Measurements from ENCODE around the gene PLS3.

Gene PLS3

DNA sequence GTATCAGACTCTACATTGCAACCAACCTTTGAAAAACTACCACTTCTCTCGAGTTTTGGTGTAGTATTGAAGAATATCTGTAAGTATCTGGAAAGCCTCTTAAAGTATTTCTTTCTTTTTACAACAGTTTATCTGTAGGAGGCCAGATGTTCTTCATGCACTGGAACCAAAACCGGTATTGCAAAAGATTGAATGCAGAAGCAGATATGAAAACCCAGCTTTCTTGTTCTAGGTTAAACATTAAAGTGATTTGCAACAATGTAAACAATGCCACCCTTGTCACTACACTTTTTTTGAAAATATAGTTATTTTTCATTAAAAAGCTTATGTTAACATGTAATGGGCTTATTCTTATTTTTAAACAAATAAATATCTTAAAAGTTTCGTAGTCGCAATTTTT lies 27.2 kb downstream of the PLS3 start:
- Histone ChIP-seq H2AFZ (ENCODE audit: low read depth, low read length, severe bottlenecking) (no peak overlapping the region), H3K4me2 (ENCODE audit: low read depth, low read length, poor library complexity, severe bottlenecking) (no peak overlapping the region), H4K20me1 (ENCODE audit: low read depth, low read length) (no peaks in the 10 kb centered on the region), H3K79me2 (ENCODE audit: insufficient read depth, low read length) (no peaks in the 10 kb centered on the region), H3K4me3 (ENCODE audit: insufficient read depth, low read length, poor library complexity, severe bottlenecking) (no peak overlapping the region), H3K36me3 (ENCODE audit: low read length) (no peaks in the 10 kb centered on the region), H3K9me3 (ENCODE audit: insufficient read depth, low read length) (no peaks in the 10 kb centered on the region), H3K27me3 (ENCODE audit: low read length) (no peaks in the 10 kb centered on the region), H3F3A (ENCODE audit: insufficient read depth) (no peaks in the 10 kb centered on the region), H3K27ac (ENCODE audit: low read depth, low read length) (no peak overlapping the region), H3K9me2 (replicated peaks; ENCODE audit: insufficient read depth, low read length) (no peaks in the 10 kb centered on the region), H3K9ac (ENCODE audit: low read length) (no peak overlapping the region)
- TF ChIP-seq, protein P1, sequence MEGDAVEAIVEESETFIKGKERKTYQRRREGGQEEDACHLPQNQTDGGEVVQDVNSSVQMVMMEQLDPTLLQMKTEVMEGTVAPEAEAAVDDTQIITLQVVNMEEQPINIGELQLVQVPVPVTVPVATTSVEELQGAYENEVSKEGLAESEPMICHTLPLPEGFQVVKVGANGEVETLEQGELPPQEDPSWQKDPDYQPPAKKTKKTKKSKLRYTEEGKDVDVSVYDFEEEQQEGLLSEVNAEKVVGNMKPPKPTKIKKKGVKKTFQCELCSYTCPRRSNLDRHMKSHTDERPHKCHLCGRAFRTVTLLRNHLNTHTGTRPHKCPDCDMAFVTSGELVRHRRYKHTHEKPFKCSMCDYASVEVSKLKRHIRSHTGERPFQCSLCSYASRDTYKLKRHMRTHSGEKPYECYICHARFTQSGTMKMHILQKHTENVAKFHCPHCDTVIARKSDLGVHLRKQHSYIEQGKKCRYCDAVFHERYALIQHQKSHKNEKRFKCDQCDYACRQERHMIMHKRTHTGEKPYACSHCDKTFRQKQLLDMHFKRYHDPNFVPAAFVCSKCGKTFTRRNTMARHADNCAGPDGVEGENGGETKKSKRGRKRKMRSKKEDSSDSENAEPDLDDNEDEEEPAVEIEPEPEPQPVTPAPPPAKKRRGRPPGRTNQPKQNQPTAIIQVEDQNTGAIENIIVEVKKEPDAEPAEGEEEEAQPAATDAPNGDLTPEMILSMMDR (IDR thresholded peaks at IDR 0.05; ENCODE audit: insufficient read depth, low read length, poor library complexity, severe bottlenecking): no peak
- TF ChIP-seq EZH2phosphoT487 (conservative IDR thresholded peaks at IDR 0.05; ENCODE audit: low read length): no peak

DNA sequence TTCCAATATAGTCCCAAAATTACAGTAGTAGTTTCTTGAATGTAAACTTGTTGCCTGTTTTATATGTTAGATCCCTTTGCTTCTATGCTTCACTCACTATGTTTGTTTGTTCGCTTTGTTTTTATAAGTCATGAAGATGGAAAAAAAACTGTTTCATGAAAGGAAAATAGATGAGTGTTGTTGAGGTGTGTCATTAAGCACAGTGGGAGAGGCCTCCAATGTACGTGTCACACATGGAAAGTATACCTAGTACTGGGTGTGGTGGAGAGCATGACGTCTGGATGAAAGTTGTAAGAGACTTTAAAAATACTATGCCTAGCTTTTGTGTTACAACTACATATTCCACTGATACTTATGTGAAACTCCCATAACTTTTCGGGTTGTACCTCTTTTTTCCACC lies 28.4 kb downstream of the PLS3 start:
- Histone ChIP-seq H3K79me2 (ENCODE audit: insufficient read depth, low read length) (no peaks in the 10 kb centered on the region), H2AFZ (ENCODE audit: low read depth, low read length, severe bottlenecking) (no peak overlapping the region), H3K9ac (ENCODE audit: low read length) (no peak overlapping the region), H3K9me2 (replicated peaks; ENCODE audit: insufficient read depth, low read length) (no peaks in the 10 kb centered on the region), H3K27ac (ENCODE audit: low read depth, low read length) (no peak overlapping the region), H3K9me3 (ENCODE audit: insufficient read depth, low read length) (no peaks in the 10 kb centered on the region), H3F3A (ENCODE audit: insufficient read depth) (no peaks in the 10 kb centered on the region), H3K4me3 (ENCODE audit: insufficient read depth, low read length, poor library complexity, severe bottlenecking) (no peak overlapping the region), H3K4me2 (ENCODE audit: low read depth, low read length, poor library complexity, severe bottlenecking) (no peak overlapping the region), H3K27me3 (ENCODE audit: low read length) (no peaks in the 10 kb centered on the region), H4K20me1 (ENCODE audit: low read depth, low read length) (no peaks in the 10 kb centered on the region), H3K36me3 (ENCODE audit: low read length) (no peaks in the 10 kb centered on the region)
- no peak for TF ChIP-seq EZH2phosphoT487 (conservative IDR thresholded peaks at IDR 0.05; ENCODE audit: low read length)
- TF ChIP-seq, protein P1 (IDR thresholded peaks at IDR 0.05; ENCODE audit: insufficient read depth, low read length, poor library complexity, severe bottlenecking): no peak

DNA sequence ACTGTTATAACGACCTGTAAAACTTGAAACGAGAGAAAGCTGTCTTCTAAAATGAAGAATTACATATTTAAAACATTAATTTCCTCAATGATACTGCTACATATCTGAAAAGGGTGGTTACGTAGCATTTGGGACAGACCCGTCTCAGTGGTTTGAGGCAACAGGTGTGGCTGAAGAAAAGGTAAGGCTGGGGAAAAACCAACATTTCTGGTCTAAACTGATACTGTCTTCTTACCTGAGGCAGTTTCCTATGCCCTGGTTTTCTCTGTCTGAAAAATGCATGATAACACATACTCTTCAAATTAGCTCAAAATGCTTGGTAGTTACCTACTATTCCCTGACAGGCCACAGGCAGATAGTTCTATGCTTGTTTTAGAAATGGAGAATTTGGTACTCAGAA lies 30.4 kb downstream of the PLS3 start:
- Histone ChIP-seq H3K4me2 (ENCODE audit: low read depth, low read length, poor library complexity, severe bottlenecking) (no peak overlapping the region), H3K36me3 (ENCODE audit: low read length) (no peaks in the 10 kb centered on the region)

More for the DNA sequence above, 30.4 kb downstream of the PLS3 start:
- Histone ChIP-seq H3K27ac (ENCODE audit: low read depth, low read length) (no peak overlapping the region), H3K27me3 (ENCODE audit: low read length) (no peaks in the 10 kb centered on the region), H2AFZ (ENCODE audit: low read depth, low read length, severe bottlenecking) (no peak overlapping the region), H4K20me1 (ENCODE audit: low read depth, low read length) (no peaks in the 10 kb centered on the region), H3K4me3 (ENCODE audit: insufficient read depth, low read length, poor library complexity, severe bottlenecking) (no peak overlapping the region), H3K9me2 (replicated peaks; ENCODE audit: insufficient read depth, low read length) (no peaks in the 10 kb centered on the region), H3K9me3 (ENCODE audit: insufficient read depth, low read length) (no peaks in the 10 kb centered on the region), H3F3A (ENCODE audit: insufficient read depth) (no peaks in the 10 kb centered on the region), H3K9ac (ENCODE audit: low read length) (no peak overlapping the region), H3K79me2 (ENCODE audit: insufficient read depth, low read length) (no peaks in the 10 kb centered on the region)
- TF ChIP-seq EZH2phosphoT487 (conservative IDR thresholded peaks at IDR 0.05; ENCODE audit: low read length): no peak
- TF ChIP-seq, protein P1 (IDR thresholded peaks at IDR 0.05; ENCODE audit: insufficient read depth, low read length, poor library complexity, severe bottlenecking): no peak
